K562 (cell line): ENCODE results near the gene PCYT1A. TPM values are rescaled to one million over a fixed set of nuclear protein-coding genes. Genes with fewer than 3 reads are reported as not detected.
A peak's percentile ranks its signal among the peaks of the same experiment; 100 is the strongest.

Source experiments
- ATAC-seq: fragments of 200-7000 bp; cut with Tn5 transposase; 3 replicates; pipeline ENCODE4 v1.9.1; 2020; ENCODE audit warnings: moderate library complexity
- BruUV-seq: library from RNA; stranded (reverse); fragments of 400-500 nt; replicated peaks from 2 replicates; lab custom pipeline; 2021; lab: Mats Ljungman, UMichigan
- CTCF ChIA-PET: fragments of 300-600 bp; formaldehyde crosslinking; extraction: SDS; loops from one replicate; lab custom pipeline; 2021; ENCODE audit warnings: low intra/inter-chr PET ratio; lab: Yijun Ruan, JAX
- POLR2A ChIA-PET: fragments of 300-600, 350-650 bp; sonication (Branson Sonifier 250); formaldehyde crosslinking; extraction: SDS; loops from one replicate; lab custom pipeline; 2021; ENCODE audit warnings: antibody characterized with exemption, inconsistent platforms; lab: Yijun Ruan, JAX
- DNase-seq, 4 experiments: peaks; one replicate each; pipeline versions ENCODE4 v3.0.0 to v3.0.0-alpha.2; 2011 to 2018; ENCODE audit warnings: low spot score in 3 of 4, mixed read lengths in 3 of 4; ENCODE audit errors: extremely low read depth in 1 of 4
- FAIRE-seq: peaks from 2 replicates; lab custom pipeline; 2011; peaks lifted over from hg19 to GRCh38; lab: Jason Lieb, UNC
- H2AFZ ChIP-seq: 2 replicates; pipeline ENCODE4 v1.6.0; 2011; ENCODE audit warnings: low read depth, low read length, control low read depth, inconsistent platforms
- H3K27ac ChIP-seq: fragments of 200-600 bp; 3 replicates; pipeline ENCODE4 v1.8.0; 2011; ENCODE audit warnings: low read depth, mild to moderate bottlenecking, control low read depth, inconsistent platforms, low read length, moderate library complexity, mixed read lengths; ENCODE audit errors: extremely low read depth
- H3K27me3 ChIP-seq, 2 experiments: fragments of 300-600 bp in 1 of 2; 2 replicates in 1 of 2; 3 replicates in 1 of 2; pipeline versions ENCODE4 v1.6.0 to v1.8.0; 2011; ENCODE audit warnings: inconsistent platforms in 2 of 2, low read length in 2 of 2, mild to moderate bottlenecking in 1 of 2, mixed read lengths in 1 of 2, moderate library complexity in 1 of 2; ENCODE audit not compliant: control insufficient read depth in 2 of 2, insufficient read depth in 2 of 2
- H3K36me3 ChIP-seq: fragments of 300-600 bp; 3 replicates; pipeline ENCODE4 v1.8.0; 2011; ENCODE audit warnings: mild to moderate bottlenecking, low read length, inconsistent platforms; ENCODE audit not compliant: control insufficient read depth, insufficient read depth
- H3K4me1 ChIP-seq, 2 experiments: fragments of 200-600 bp in 1 of 2; replicated peaks in 1 of 2; 2 replicates in 1 of 2; 3 replicates in 1 of 2; pipeline versions ENCODE4 v1.5.1 to v1.8.0; 2011; ENCODE audit warnings: inconsistent platforms in 2 of 2, low read length in 2 of 2, mild to moderate bottlenecking in 1 of 2, mixed read lengths in 1 of 2, moderate library complexity in 1 of 2; ENCODE audit not compliant: control insufficient read depth in 2 of 2, insufficient read depth in 2 of 2
- H3K4me2 ChIP-seq: 2 replicates; pipeline ENCODE4 v1.6.1; 2011; ENCODE audit warnings: low read length, control low read depth, inconsistent platforms, mixed read lengths; ENCODE audit not compliant: insufficient read depth
- H3K4me3 ChIP-seq: fragments of 200-600 bp; sonication (generic), shearing (Covaris generic); 2 replicates; pipeline ENCODE4 v1.5.1; 2016; ENCODE audit warnings: control low read depth, inconsistent platforms
- H3K79me2 ChIP-seq: fragments of 200-600 bp; 3 replicates; pipeline ENCODE4 v1.8.0; 2011; ENCODE audit warnings: low read length, inconsistent platforms; ENCODE audit not compliant: control insufficient read depth, insufficient read depth
- H3K9ac ChIP-seq, 2 experiments: 2 replicates each; pipeline versions ENCODE4 v1.6.0 to v1.6.1; 2011; ENCODE audit warnings: low read depth in 2 of 2, low read length in 2 of 2, control low read depth in 1 of 2, inconsistent platforms in 1 of 2, mild to moderate bottlenecking in 1 of 2, mixed read lengths in 1 of 2; ENCODE audit not compliant: insufficient read depth in 1 of 2
- H3K9me1 ChIP-seq: one replicate; pipeline ENCODE4 v1.6.0; 2011; ENCODE audit warnings: inconsistent platforms, mild to moderate bottlenecking, low read length, moderate library complexity; ENCODE audit not compliant: control insufficient read depth, insufficient read depth
- H3K9me3 ChIP-seq: replicated peaks from 2 replicates; pipeline ENCODE4 v1.5.1; 2011; ENCODE audit warnings: low read depth, low read length, inconsistent platforms; ENCODE audit not compliant: control insufficient read depth, insufficient read depth
- H4K20me1 ChIP-seq: replicated peaks from 2 replicates; pipeline ENCODE4 v1.6.1; 2011; ENCODE audit warnings: low read length, inconsistent platforms, mixed read lengths; ENCODE audit not compliant: control insufficient read depth, insufficient read depth
- GATAD2A ChIP-seq: fragments of 450-650 bp; IDR thresholded peaks from 2 replicates; pipeline ENCODE4 v1.6.1; 2017
- HDGF ChIP-seq: fragments of 450-650 bp; IDR thresholded peaks from 2 replicates; pipeline ENCODE4 v1.6.1; 2016
- ZNF655 ChIP-seq: fragments of 250-450 bp; sonication (Bioruptor Pico); IDR thresholded peaks from 2 replicates; pipeline ENCODE4 v1.5.0; 2021
- ZNF766 ChIP-seq: fragments of 200-800 bp; sonication (Bioruptor generic); conservative IDR thresholded peaks from 2 replicates; pipeline ENCODE4 v1.6.1; 2016; ENCODE audit warnings: missing genetic modification characterization, missing compliant biosample characterization
- WGBS: fragments of 100-300 bp; shearing (Covaris generic); methylation state at CpG from one replicate; pipeline ENCODE4 v1.1.6; 2016; ENCODE audit warnings: low coverage, mixed read lengths; ENCODE audit not compliant: insufficient coverage; ENCODE audit errors: missing lambda C conversion rate; 5-methylcytosine and 5-hydroxymethylcytosine counted together
- in situ Hi-C: fragments of 300-500 bp; cut with MboI; formaldehyde crosslinking; loops from 4 replicates; pipeline ENCODE4 v1.15.0; 2018; ENCODE audit warnings: inconsistent platforms, mixed read lengths
- intact Hi-C: fragments of 100-400 bp; cut with micrococcal nuclease; formaldehyde crosslinking; loops from 2 replicates; pipeline ENCODE4 v1.14.2; 2022
- polyA plus RNA-seq, 8 experiments: library from polyadenylated mRNA; depleted of rRNA in 4 of 8; stranded (reverse) in 5 of 8; unstranded in 3 of 8; fragments of >200 nt; fragmentation: Nextera tagmentation in 2 of 8; fragmentation: Illumina TruSeq in 1 of 8; extraction: Ambion mirVana in 2 of 8; extraction: Trizol in 1 of 8; gene quantifications; 2 replicates each; pipeline versions ENCODE4 v1.2.1 to v1.2.3, GENCODE V29; 2011 to 2014; ENCODE audit warnings: inconsistent platforms in 1 of 8, missing spikeins in 1 of 8
- small RNA-seq: library from RNA; depleted of rRNA; stranded (forward); fragments of <200 nt; gene quantifications from one replicate; pipeline ENCODE3, GENCODE V24; 2014
- total RNA-seq, 7 experiments: library from RNA; depleted of rRNA in 6 of 7; stranded (reverse); fragments of >200 nt in 6 of 7; fragmentation: Illumina TruSeq in 2 of 7; extraction: Trizol in 2 of 7; gene quantifications; 2 replicates each; pipeline versions ENCODE4 v1.2.1 to v1.2.3, GENCODE V29; 2011 to 2021; ENCODE audit warnings: low replicate concordance in 1 of 7

PCYT1A gene
- total and polyA plus RNA-seq, 9 of the 15 experiments (the other 6 are each of a cell fraction or from before 2014, with no cell fraction given) = 13.4 to 62.8 (median 49.4) TPM

- Histone ChIP-seq H3K4me1 (peaks cover 59 to 75% of the 10 kb centered on the region in 2 experiments), H3K27ac (peak overlapping the region; percentile 57), H3K9me3 (no peaks in the 10 kb centered on the region), H2AFZ (peak overlapping the region; percentile 95), H3K4me2 (peak overlapping the region; percentile 67), H3K79me2 (peaks cover 4% of the 10 kb centered on the region; the same call in 1 of the 3 replicates), H3K36me3 (no peaks in the 10 kb centered on the region), H3K4me3 (no peak overlapping the region), H3K9me1 (no peaks in the 10 kb centered on the region), H3K27me3 (no peaks in the 10 kb centered on the region), H4K20me1 (no peaks in the 10 kb centered on the region), H3K9ac (peak overlapping the region; percentile 32 to 76; a peak in 3 of 4 replicates)
- BruUV-seq = no TSS peak
- POLR2A ChIA-PET = interaction anchor here (0.6 to 4.0 kb wide), 9 partner anchors 9 to 624 kb away, joined by 3 to 23 read pairs (median 3); no protein-coding TSS in a partner anchor
- CTCF ChIA-PET = no interaction called here
- in situ Hi-C loops (no loop called here), intact Hi-C loops (no loop called here)
- whole genome bisulfite sequencing = 43% methylated on average over 7 of the region's 9 CpGs
- TF ChIP-seq ZNF655 (CRISPR knock-in tag) = no peak
- no peak for TF ChIP-seq GATAD2A
- TF ChIP-seq HDGF = no peak
- TF ChIP-seq ZNF766 (CRISPR knock-in tag) = 0 out of 2 replicates have a peak, but pooled peaks have one; percentile 8
- no peak for DNase-seq
- no peak for FAIRE-seq
- ATAC-seq = no peak
These were observed 107.2 kb downstream of the PCYT1A start for GRCh38 chr3:196180346-196180745.

Small RNA genes lying within 50 kb of the gene (small RNA-seq; reads per million reads assigned to genes)
- gene AC069257.2 = not detected
- not detected for gene RF00019

Other genes starting within 250 kb of the PCYT1A start
Only the 7 nearest of the 8 such genes appear.
- gene TFRC, start 205.6 kb downstream of the PCYT1A start, total RNA-seq (2014; rRNA removed) = 303 and 478 TPM in 2 replicates
- 468 and 534 TPM in 2 replicates for gene TFRC, start 205.6 kb downstream of the PCYT1A start, total RNA-seq (2014; rRNA removed; fragmentation: Illumina TruSeq; extraction: Trizol)
- gene TFRC, start 205.6 kb downstream of the PCYT1A start, total RNA-seq (2015; rRNA removed; fragmentation: Illumina TruSeq; extraction: Trizol) = 310 and 332 TPM in 2 replicates
- 450 and 470 TPM in 2 replicates for gene TFRC, start 205.6 kb downstream of the PCYT1A start, total RNA-seq (2021)
- 521 and 679 TPM in 2 replicates for gene TFRC, start 205.6 kb downstream of the PCYT1A start, polyA plus RNA-seq (2011; rRNA removed)
- 239 and 256 TPM in 2 replicates for gene TFRC, start 205.6 kb downstream of the PCYT1A start, polyA plus RNA-seq (2014; fragmentation: Illumina TruSeq; extraction: Trizol)
- gene TFRC, start 205.6 kb downstream of the PCYT1A start, polyA plus RNA-seq (2014; fragmentation: Nextera tagmentation; extraction: Ambion mirVana) = 100 to 1,000 TPM; 149 to 308 TPM
- gene TFRC, start 205.6 kb downstream of the PCYT1A start, polyA plus RNA-seq (2014; rRNA removed) = 241 and 268 TPM in 2 replicates
- gene ZDHHC19, start 76.3 kb downstream of the PCYT1A start, total RNA-seq (2014; rRNA removed) = 3.4 and 3.5 TPM in 2 replicates
- 0.67 and 0.98 TPM in 2 replicates for gene ZDHHC19, start 76.3 kb downstream of the PCYT1A start, total RNA-seq (2014; rRNA removed; fragmentation: Illumina TruSeq; extraction: Trizol)
- 0.94 and 1.7 TPM in 2 replicates for gene ZDHHC19, start 76.3 kb downstream of the PCYT1A start, total RNA-seq (2015; rRNA removed; fragmentation: Illumina TruSeq; extraction: Trizol)
- gene ZDHHC19, start 76.3 kb downstream of the PCYT1A start, total RNA-seq (2021) = 5.5 and 6.1 TPM in 2 replicates
- 0.78 and 1.2 TPM in 2 replicates for gene ZDHHC19, start 76.3 kb downstream of the PCYT1A start, polyA plus RNA-seq (2011; rRNA removed)
- 0.40 and 3.5 TPM in 2 replicates for gene ZDHHC19, start 76.3 kb downstream of the PCYT1A start, polyA plus RNA-seq (2014; fragmentation: Illumina TruSeq; extraction: Trizol)
- gene ZDHHC19, start 76.3 kb downstream of the PCYT1A start, polyA plus RNA-seq (2014; fragmentation: Nextera tagmentation; extraction: Ambion mirVana) = 1 to 10 TPM; 2.0 to 2.7 TPM
- 1.1 and 5.5 TPM in 2 replicates for gene ZDHHC19, start 76.3 kb downstream of the PCYT1A start, polyA plus RNA-seq (2014; rRNA removed)
- not detected in 2 replicates for gene SLC51A, start 71.2 kb downstream of the PCYT1A start, total RNA-seq (2014; rRNA removed)
- gene SLC51A, start 71.2 kb downstream of the PCYT1A start, total RNA-seq (2014; rRNA removed; fragmentation: Illumina TruSeq; extraction: Trizol) = not detected in 2 replicates
- gene SLC51A, start 71.2 kb downstream of the PCYT1A start, total RNA-seq (2015; rRNA removed; fragmentation: Illumina TruSeq; extraction: Trizol) = not detected in 2 replicates
- gene SLC51A, start 71.2 kb downstream of the PCYT1A start, total RNA-seq (2021) = not detected in 2 replicates
- not detected in 2 replicates for gene SLC51A, start 71.2 kb downstream of the PCYT1A start, polyA plus RNA-seq (2011; rRNA removed)
- not detected in 2 replicates for gene SLC51A, start 71.2 kb downstream of the PCYT1A start, polyA plus RNA-seq (2014; fragmentation: Illumina TruSeq; extraction: Trizol)
- under 1 TPM; 0.35 to 0.38 TPM for gene SLC51A, start 71.2 kb downstream of the PCYT1A start, polyA plus RNA-seq (2014; fragmentation: Nextera tagmentation; extraction: Ambion mirVana)
- not detected in 2 replicates for gene SLC51A, start 71.2 kb downstream of the PCYT1A start, polyA plus RNA-seq (2014; rRNA removed)
- gene DYNLT2B, start 30.5 kb upstream of the PCYT1A start, total RNA-seq (2014; rRNA removed) = 6.5 and 10.2 TPM in 2 replicates
- gene DYNLT2B, start 30.5 kb upstream of the PCYT1A start, total RNA-seq (2014; rRNA removed; fragmentation: Illumina TruSeq; extraction: Trizol) = 8.3 and 8.7 TPM in 2 replicates
- gene DYNLT2B, start 30.5 kb upstream of the PCYT1A start, total RNA-seq (2015; rRNA removed; fragmentation: Illumina TruSeq; extraction: Trizol) = 7.1 and 8.5 TPM in 2 replicates
- gene DYNLT2B, start 30.5 kb upstream of the PCYT1A start, total RNA-seq (2021) = 8.3 and 8.6 TPM in 2 replicates
- gene DYNLT2B, start 30.5 kb upstream of the PCYT1A start, polyA plus RNA-seq (2011; rRNA removed) = 13.7 and 17.1 TPM in 2 replicates
- 7.4 and 8.8 TPM in 2 replicates for gene DYNLT2B, start 30.5 kb upstream of the PCYT1A start, polyA plus RNA-seq (2014; fragmentation: Illumina TruSeq; extraction: Trizol)
- 10 to 100 TPM in 1 of 2 experiments, 1 to 10 TPM in 1; 9.7 to 13.3 TPM for gene DYNLT2B, start 30.5 kb upstream of the PCYT1A start, polyA plus RNA-seq (2014; fragmentation: Nextera tagmentation; extraction: Ambion mirVana)
- gene DYNLT2B, start 30.5 kb upstream of the PCYT1A start, polyA plus RNA-seq (2014; rRNA removed) = 16.8 and 19.9 TPM in 2 replicates
- gene TM4SF19, start 50.7 kb upstream of the PCYT1A start, total RNA-seq (2014; rRNA removed) = 8.0 and 10.6 TPM in 2 replicates
- 12.5 and 13.6 TPM in 2 replicates for gene TM4SF19, start 50.7 kb upstream of the PCYT1A start, total RNA-seq (2014; rRNA removed; fragmentation: Illumina TruSeq; extraction: Trizol)
- gene TM4SF19, start 50.7 kb upstream of the PCYT1A start, total RNA-seq (2015; rRNA removed; fragmentation: Illumina TruSeq; extraction: Trizol) = 15.0 and 15.4 TPM in 2 replicates
- gene TM4SF19, start 50.7 kb upstream of the PCYT1A start, total RNA-seq (2021) = 18.4 and 19.0 TPM in 2 replicates
- gene TM4SF19, start 50.7 kb upstream of the PCYT1A start, polyA plus RNA-seq (2011; rRNA removed) = 27.1 and 29.3 TPM in 2 replicates
- 12.7 and 14.9 TPM in 2 replicates for gene TM4SF19, start 50.7 kb upstream of the PCYT1A start, polyA plus RNA-seq (2014; fragmentation: Illumina TruSeq; extraction: Trizol)
- gene TM4SF19, start 50.7 kb upstream of the PCYT1A start, polyA plus RNA-seq (2014; fragmentation: Nextera tagmentation; extraction: Ambion mirVana) = 10 to 100 TPM; 25.3 to 26.7 TPM
- 13.8 and 19.0 TPM in 2 replicates for gene TM4SF19, start 50.7 kb upstream of the PCYT1A start, polyA plus RNA-seq (2014; rRNA removed)
- gene UBXN7, start 144.7 kb upstream of the PCYT1A start, total RNA-seq (2014; rRNA removed) = 10.0 and 10.4 TPM in 2 replicates
- gene UBXN7, start 144.7 kb upstream of the PCYT1A start, total RNA-seq (2014; rRNA removed; fragmentation: Illumina TruSeq; extraction: Trizol) = 18.0 and 23.8 TPM in 2 replicates
- 11.2 and 12.7 TPM in 2 replicates for gene UBXN7, start 144.7 kb upstream of the PCYT1A start, total RNA-seq (2015; rRNA removed; fragmentation: Illumina TruSeq; extraction: Trizol)
- 44.6 and 46.9 TPM in 2 replicates for gene UBXN7, start 144.7 kb upstream of the PCYT1A start, total RNA-seq (2021)
- gene UBXN7, start 144.7 kb upstream of the PCYT1A start, polyA plus RNA-seq (2011; rRNA removed) = 18.9 and 31.3 TPM in 2 replicates
- 19.8 and 21.9 TPM in 2 replicates for gene UBXN7, start 144.7 kb upstream of the PCYT1A start, polyA plus RNA-seq (2014; fragmentation: Illumina TruSeq; extraction: Trizol)
- gene UBXN7, start 144.7 kb upstream of the PCYT1A start, polyA plus RNA-seq (2014; fragmentation: Nextera tagmentation; extraction: Ambion mirVana) = 1 to 10 TPM; 3.5 to 3.9 TPM
- gene UBXN7, start 144.7 kb upstream of the PCYT1A start, polyA plus RNA-seq (2014; rRNA removed) = 13.2 and 13.4 TPM in 2 replicates
- 20.1 and 22.6 TPM in 2 replicates for gene RNF168, start 216.0 kb upstream of the PCYT1A start, total RNA-seq (2014; rRNA removed)
- 32.1 and 34.4 TPM in 2 replicates for gene RNF168, start 216.0 kb upstream of the PCYT1A start, total RNA-seq (2014; rRNA removed; fragmentation: Illumina TruSeq; extraction: Trizol)
- gene RNF168, start 216.0 kb upstream of the PCYT1A start, total RNA-seq (2015; rRNA removed; fragmentation: Illumina TruSeq; extraction: Trizol) = 29.7 and 29.8 TPM in 2 replicates
- gene RNF168, start 216.0 kb upstream of the PCYT1A start, total RNA-seq (2021) = 29.0 and 31.8 TPM in 2 replicates
- 9.3 and 10.8 TPM in 2 replicates for gene RNF168, start 216.0 kb upstream of the PCYT1A start, polyA plus RNA-seq (2011; rRNA removed)
- 14.6 and 16.6 TPM in 2 replicates for gene RNF168, start 216.0 kb upstream of the PCYT1A start, polyA plus RNA-seq (2014; fragmentation: Illumina TruSeq; extraction: Trizol)
- 1 to 10 TPM; 6.0 to 8.3 TPM for gene RNF168, start 216.0 kb upstream of the PCYT1A start, polyA plus RNA-seq (2014; fragmentation: Nextera tagmentation; extraction: Ambion mirVana)
- 12.3 and 13.9 TPM in 2 replicates for gene RNF168, start 216.0 kb upstream of the PCYT1A start, polyA plus RNA-seq (2014; rRNA removed)